HEK293 (cell line): ENCODE results near the gene RPS14.

Experiments
- CTCF ChIA-PET: fragments of 350-600 bp; formaldehyde crosslinking; extraction: SDS; loops from one replicate; lab custom pipeline; 2021; ENCODE audit warnings: antibody characterized with exemption; lab: Yijun Ruan, JAX
- POLR2A ChIA-PET: fragments of 300-600 bp; formaldehyde crosslinking; extraction: SDS; loops from one replicate; lab custom pipeline; 2020; ENCODE audit warnings: antibody characterized with exemption, inconsistent platforms; lab: Yijun Ruan, JAX
- H3K27ac ChIP-seq: fragments of 200-500 bp; sonication (Bioruptor generic); 2 replicates; pipeline ENCODE4 v1.5.1; 2014; ENCODE audit warnings: low read depth, low read length, control low read depth, inconsistent platforms; ENCODE audit errors: extremely low read depth
- H3K36me3 ChIP-seq, 2 experiments: fragments of 200-500 bp in 1 of 2; sonication (Bioruptor generic) in 1 of 2; 1 replicate in 1 of 2; 2 replicates in 1 of 2; pipeline ENCODE4 v1.5.1; 2014 to 2017; ENCODE audit warnings: inconsistent platforms in 2 of 2, low read length in 2 of 2; ENCODE audit not compliant: control insufficient read depth in 2 of 2, insufficient read depth in 1 of 2
- H3K4me1 ChIP-seq: fragments of 200-500 bp; sonication (Bioruptor generic); 2 replicates; pipeline ENCODE4 v1.5.1; 2014; ENCODE audit warnings: mild to moderate bottlenecking, low read length, inconsistent platforms; ENCODE audit not compliant: control insufficient read depth, insufficient read depth
- H3K4me3 ChIP-seq: 2 replicates; pipeline ENCODE4 v1.5.1; 2011; ENCODE audit warnings: low read depth, mild to moderate bottlenecking, control low read depth, low read length, moderate library complexity
- H3K9me3 ChIP-seq: fragments of 200-500 bp; sonication (Bioruptor generic); 2 replicates; pipeline ENCODE4 v1.5.1; 2014; ENCODE audit warnings: low read depth, low read length, inconsistent platforms; ENCODE audit not compliant: control insufficient read depth, insufficient read depth
- GFI1B ChIP-seq: fragments of 450-650 bp; formaldehyde crosslinking; IDR thresholded peaks from 2 replicates; pipeline ENCODE4 v1.5.1; 2016; ENCODE audit warnings: missing biosample characterization, missing genetic modification characterization
- GLI2 ChIP-seq: fragments of 450-650 bp; formaldehyde crosslinking; IDR thresholded peaks from 2 replicates; pipeline ENCODE4; 2017; ENCODE audit warnings: missing biosample characterization, missing genetic modification characterization, low read depth, borderline replicate concordance
- GLIS2 ChIP-seq: fragments of 450-650 bp; formaldehyde crosslinking; IDR thresholded peaks from 2 replicates; pipeline ENCODE4 v1.5.1; 2016; ENCODE audit warnings: missing biosample characterization, missing genetic modification characterization
- OSR2 ChIP-seq: fragments of 450-650 bp; formaldehyde crosslinking; IDR thresholded peaks from 2 replicates; pipeline ENCODE4 v1.5.1; 2016; ENCODE audit warnings: missing biosample characterization, missing genetic modification characterization
- PATZ1 ChIP-seq: fragments of 450-650 bp; formaldehyde crosslinking; IDR thresholded peaks from 2 replicates; pipeline ENCODE4 v1.5.1; 2016; ENCODE audit warnings: missing biosample characterization, missing genetic modification characterization
- PRDM10 ChIP-seq: fragments of 450-650 bp; formaldehyde crosslinking; IDR thresholded peaks from 2 replicates; pipeline ENCODE4 v1.5.1; 2016; ENCODE audit warnings: missing biosample characterization, missing genetic modification characterization
- SP7 ChIP-seq: fragments of 450-650 bp; formaldehyde crosslinking; IDR thresholded peaks from 2 replicates; pipeline ENCODE4 v1.5.1; 2016; ENCODE audit warnings: missing biosample characterization, missing genetic modification characterization
- ZBTB8A ChIP-seq: fragments of 450-650 bp; formaldehyde crosslinking; IDR thresholded peaks from 2 replicates; pipeline ENCODE4 v1.5.1; 2016; ENCODE audit warnings: missing biosample characterization, missing genetic modification characterization
- ZNF184 ChIP-seq: fragments of 450-650 bp; IDR thresholded peaks from 2 replicates; pipeline ENCODE4 v1.5.1; 2018; ENCODE audit warnings: missing biosample characterization, mild to moderate bottlenecking, missing genetic modification characterization
- ZNF248 ChIP-seq: fragments of 450-650 bp; formaldehyde crosslinking; IDR thresholded peaks from 2 replicates; pipeline ENCODE4 v1.5.1; 2017; ENCODE audit warnings: missing biosample characterization, missing genetic modification characterization
- ZNF274 ChIP-seq, 2 experiments: fragments of 200-500 bp in 1 of 2; fragments of 450-650 bp in 1 of 2; sonication (Bioruptor generic) in 1 of 2; formaldehyde crosslinking in 1 of 2; IDR thresholded peaks; 2 replicates each; pipeline versions ENCODE4 v1.5.1 to v1.6.1; 2014 to 2016; ENCODE audit warnings: borderline replicate concordance in 1 of 2, inconsistent platforms in 1 of 2, low read length in 1 of 2, missing biosample characterization in 1 of 2, missing genetic modification characterization in 1 of 2
- ZNF548 ChIP-seq: fragments of 450-650 bp; formaldehyde crosslinking; IDR thresholded peaks from 2 replicates; pipeline ENCODE4 v1.5.1; 2016; ENCODE audit warnings: missing biosample characterization, missing genetic modification characterization
- ZNF624 ChIP-seq: fragments of 450-650 bp; formaldehyde crosslinking; IDR thresholded peaks from 2 replicates; pipeline ENCODE4 v1.5.1; 2017; ENCODE audit warnings: missing biosample characterization, missing genetic modification characterization
- ZNF664 ChIP-seq: fragments of 450-650 bp; formaldehyde crosslinking; IDR thresholded peaks from 2 replicates; pipeline ENCODE4 v1.5.1; 2016; ENCODE audit warnings: missing biosample characterization, missing genetic modification characterization
- ZSCAN16 ChIP-seq: fragments of 450-650 bp; formaldehyde crosslinking; IDR thresholded peaks from 2 replicates; pipeline ENCODE4 v1.5.1; 2016; ENCODE audit warnings: missing biosample characterization, missing genetic modification characterization
- TF ChIP-seq, protein P1 (sequence below): fragments of 450-650 bp; formaldehyde crosslinking; IDR thresholded peaks from 2 replicates; pipeline ENCODE4 v1.5.1; 2016; ENCODE audit warnings: missing biosample characterization, missing genetic modification characterization
- TF ChIP-seq, protein P2 (sequence below): fragments of 450-650 bp; formaldehyde crosslinking; IDR thresholded peaks from 2 replicates; pipeline ENCODE4 v1.5.1; 2016; ENCODE audit warnings: missing biosample characterization, missing genetic modification characterization
- TF ChIP-seq, protein P3 (sequence below): fragments of 450-650 bp; formaldehyde crosslinking; IDR thresholded peaks from 2 replicates; pipeline ENCODE4 v1.5.1; 2017; ENCODE audit warnings: missing biosample characterization, missing genetic modification characterization
- TF ChIP-seq, protein P4 (sequence below): fragments of 450-650 bp; formaldehyde crosslinking; IDR thresholded peaks from 2 replicates; pipeline ENCODE4 v1.5.1; 2016; ENCODE audit warnings: missing biosample characterization, missing genetic modification characterization

Gene RPS14

DNA sequence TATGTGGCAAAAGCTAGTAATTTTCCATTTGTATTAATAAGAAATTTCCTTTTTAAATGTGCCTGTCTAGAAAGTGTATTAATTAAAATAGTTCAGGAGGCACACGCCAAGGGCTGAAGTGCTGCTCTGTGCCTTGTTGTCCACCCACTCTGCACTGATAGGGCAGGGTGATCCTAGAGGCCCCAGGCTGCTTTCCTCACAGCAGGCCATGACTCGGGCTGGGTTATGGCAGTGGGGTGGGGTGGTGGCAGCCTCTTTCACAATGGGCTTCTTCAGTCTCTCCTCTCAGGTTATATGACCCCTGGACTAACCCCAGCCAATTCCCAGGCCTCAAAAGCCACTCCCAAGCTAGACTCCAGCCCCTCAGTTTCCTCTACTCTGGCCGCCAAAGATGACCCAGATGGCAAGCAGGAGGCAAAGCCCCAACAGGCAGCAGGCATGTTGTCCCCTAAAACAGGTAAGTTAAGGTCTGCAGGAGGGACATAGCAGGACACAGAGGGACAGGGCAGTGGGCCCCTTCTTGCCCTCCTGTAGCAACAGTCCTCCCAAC, 56.4 kb downstream of the RPS14 start:
- ChIA-PET POLR2A (no interaction called here), CTCF (no interaction called here)
- no peaks in the 10 kb centered on the region for H3K9me3 ChIP-seq
- TF ChIP-seq ZNF548 (no peak), PATZ1 (tag by site-specific recombination) (no peak), PRDM10 (no peak), ZSCAN16 (tag by site-specific recombination) (no peak), ZNF184 (tag by site-specific recombination) (no peak), ZNF664 (tag by site-specific recombination) (no peak)
- TF ChIP-seq, protein P1, sequence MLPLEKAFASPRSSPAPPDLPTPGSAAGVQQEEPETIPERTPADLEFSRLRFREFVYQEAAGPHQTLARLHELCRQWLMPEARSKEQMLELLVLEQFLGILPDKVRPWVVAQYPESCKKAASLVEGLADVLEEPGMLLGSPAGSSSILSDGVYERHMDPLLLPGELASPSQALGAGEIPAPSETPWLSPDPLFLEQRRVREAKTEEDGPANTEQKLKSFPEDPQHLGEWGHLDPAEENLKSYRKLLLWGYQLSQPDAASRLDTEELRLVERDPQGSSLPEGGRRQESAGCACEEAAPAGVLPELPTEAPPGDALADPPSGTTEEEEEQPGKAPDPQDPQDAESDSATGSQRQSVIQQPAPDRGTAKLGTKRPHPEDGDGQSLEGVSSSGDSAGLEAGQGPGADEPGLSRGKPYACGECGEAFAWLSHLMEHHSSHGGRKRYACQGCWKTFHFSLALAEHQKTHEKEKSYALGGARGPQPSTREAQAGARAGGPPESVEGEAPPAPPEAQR = no peak
- TF ChIP-seq, protein P2, sequence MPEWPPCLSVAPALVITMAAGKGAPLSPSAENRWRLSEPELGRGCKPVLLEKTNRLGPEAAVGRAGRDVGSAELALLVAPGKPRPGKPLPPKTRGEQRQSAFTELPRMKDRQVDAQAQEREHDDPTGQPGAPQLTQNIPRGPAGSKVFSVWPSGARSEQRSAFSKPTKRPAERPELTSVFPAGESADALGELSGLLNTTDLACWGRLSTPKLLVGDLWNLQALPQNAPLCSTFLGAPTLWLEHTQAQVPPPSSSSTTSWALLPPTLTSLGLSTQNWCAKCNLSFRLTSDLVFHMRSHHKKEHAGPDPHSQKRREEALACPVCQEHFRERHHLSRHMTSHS (tag by site-specific recombination) = no peak
- TF ChIP-seq, protein P3, sequence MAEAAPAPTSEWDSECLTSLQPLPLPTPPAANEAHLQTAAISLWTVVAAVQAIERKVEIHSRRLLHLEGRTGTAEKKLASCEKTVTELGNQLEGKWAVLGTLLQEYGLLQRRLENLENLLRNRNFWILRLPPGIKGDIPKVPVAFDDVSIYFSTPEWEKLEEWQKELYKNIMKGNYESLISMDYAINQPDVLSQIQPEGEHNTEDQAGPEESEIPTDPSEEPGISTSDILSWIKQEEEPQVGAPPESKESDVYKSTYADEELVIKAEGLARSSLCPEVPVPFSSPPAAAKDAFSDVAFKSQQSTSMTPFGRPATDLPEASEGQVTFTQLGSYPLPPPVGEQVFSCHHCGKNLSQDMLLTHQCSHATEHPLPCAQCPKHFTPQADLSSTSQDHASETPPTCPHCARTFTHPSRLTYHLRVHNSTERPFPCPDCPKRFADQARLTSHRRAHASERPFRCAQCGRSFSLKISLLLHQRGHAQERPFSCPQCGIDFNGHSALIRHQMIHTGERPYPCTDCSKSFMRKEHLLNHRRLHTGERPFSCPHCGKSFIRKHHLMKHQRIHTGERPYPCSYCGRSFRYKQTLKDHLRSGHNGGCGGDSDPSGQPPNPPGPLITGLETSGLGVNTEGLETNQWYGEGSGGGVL (tag by site-specific recombination) = no peak
- no peak overlapping the region for H3K27ac ChIP-seq
- H3K4me3 ChIP-seq = no peak overlapping the region
- H3K36me3 ChIP-seq = peaks cover 33 to 96% of the 10 kb centered on the region in 2 experiments
- H3K4me1 ChIP-seq = no peaks in the 10 kb centered on the region

GRCh38 chr5:150392680-150393079, 56.9 kb downstream of the RPS14 start:
- H3K27ac ChIP-seq = no peak overlapping the region
- CTCF ChIA-PET = no interaction called here
- no peak overlapping the region for H3K4me3 ChIP-seq
- H3K4me1 ChIP-seq = no peaks in the 10 kb centered on the region
- no peak for TF ChIP-seq ZNF248 (tag by site-specific recombination)
- TF ChIP-seq GLI2 (tag by site-specific recombination) = no peak
- no peak for TF ChIP-seq ZNF624
- no peak for TF ChIP-seq GLIS2 (tag by site-specific recombination)
- no peak for TF ChIP-seq ZNF274 (IDR thresholded peaks at IDR 0.05; ENCODE audit: low read length)
- TF ChIP-seq ZNF274 (tag by site-specific recombination; IDR thresholded peaks at IDR 0.05; ENCODE audit: borderline replicate concordance) = no peak
- no peak for TF ChIP-seq GFI1B
- no peak for TF ChIP-seq OSR2 (tag by site-specific recombination)
- TF ChIP-seq PATZ1 (tag by site-specific recombination) = no peak
- TF ChIP-seq SP7 (tag by site-specific recombination) = no peak
- no peak for TF ChIP-seq ZBTB8A
- TF ChIP-seq, protein P4, sequence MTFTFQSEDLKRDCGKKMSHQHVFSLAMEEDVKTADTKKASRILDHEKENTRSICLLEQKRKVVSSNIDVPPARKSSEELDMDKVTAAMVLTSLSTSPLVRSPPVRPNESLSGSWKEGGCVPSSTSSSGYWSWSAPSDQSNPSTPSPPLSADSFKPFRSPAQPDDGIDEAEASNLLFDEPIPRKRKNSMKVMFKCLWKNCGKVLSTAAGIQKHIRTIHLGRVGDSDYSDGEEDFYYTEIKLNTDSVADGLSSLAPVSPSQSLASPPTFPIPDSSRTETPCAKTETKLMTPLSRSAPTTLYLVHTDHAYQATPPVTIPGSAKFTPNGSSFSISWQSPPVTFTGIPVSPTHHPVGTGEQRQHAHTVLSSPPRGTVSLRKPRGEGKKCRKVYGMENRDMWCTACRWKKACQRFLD = no peak
- POLR2A ChIA-PET = no interaction called here
- H3K36me3 ChIP-seq = peaks cover 33 to 96% of the 10 kb centered on the region in 2 experiments
- no peaks in the 10 kb centered on the region for H3K9me3 ChIP-seq
